Calu3 (cell line): Measurements from ENCODE around the gene TOR1B. TPM values are rescaled to one million over a fixed set of nuclear protein-coding genes. Genes with fewer than 3 reads are reported as not detected.

Experiments
- BruUV-seq: library from RNA; stranded (reverse); fragments of 400-500 nt; replicated peaks from 2 replicates; lab custom pipeline; 2021; lab: Mats Ljungman, UMichigan
- CTCF ChIA-PET: fragments of 300-600 bp; sonication (Branson Sonifier 250); formaldehyde crosslinking; loops from one replicate; lab custom pipeline; 2022; ENCODE audit warnings: antibody characterized with exemption; lab: Charles Lee
- DNase-seq: peaks from one replicate; pipeline ENCODE4 v3.0.0; 2022
- H3K27ac Mint-ChIP-seq: one replicate; pipeline ENCODE4 v1.8.0; 2022; ENCODE audit warnings: mixed read lengths; ENCODE audit not compliant: unreplicated experiment
- H3K27me3 Mint-ChIP-seq: one replicate; pipeline ENCODE4 v1.8.0; 2022; ENCODE audit warnings: mixed read lengths; ENCODE audit not compliant: unreplicated experiment
- H3K36me3 Mint-ChIP-seq: one replicate; pipeline ENCODE4 v1.8.0; 2022; ENCODE audit warnings: mild to moderate bottlenecking, moderate library complexity, mixed read lengths; ENCODE audit not compliant: insufficient read depth, unreplicated experiment
- H3K4me1 Mint-ChIP-seq: one replicate; pipeline ENCODE4 v1.8.0; 2022; ENCODE audit warnings: mild to moderate bottlenecking, low read depth, mixed read lengths; ENCODE audit not compliant: unreplicated experiment
- H3K4me3 Mint-ChIP-seq: one replicate; pipeline ENCODE4 v1.8.0; 2022; ENCODE audit warnings: mild to moderate bottlenecking, low read depth, moderate library complexity, mixed read lengths; ENCODE audit not compliant: unreplicated experiment
- H3K9me3 Mint-ChIP-seq: one replicate; pipeline ENCODE4 v1.8.0; 2022; ENCODE audit warnings: low read depth, mixed read lengths; ENCODE audit not compliant: unreplicated experiment
- CTCF ChIP-seq: fragments of 200-600 bp; IDR thresholded peaks from one replicate; pipeline ENCODE4 v1.8.0; 2022; ENCODE audit warnings: antibody characterized with exemption; ENCODE audit not compliant: unreplicated experiment
- intact Hi-C: fragments of 100-400 bp; cut with micrococcal nuclease; formaldehyde crosslinking; loops from one replicate; pipeline ENCODE4 v1.10.0; 2022; ENCODE audit not compliant: unreplicated experiment
- total RNA-seq: library from RNA; stranded (reverse); gene quantifications from 2 replicates; pipeline ENCODE4 v1.2.3, GENCODE V29; 2022

TOR1B gene
- total RNA-seq, 1 experiment from 2014 or later: 20.9 TPM

- CTCF ChIA-PET: no interaction called here
- H3K36me3 Mint-ChIP-seq: no peaks in the 10 kb centered on the region
- H3K4me3 Mint-ChIP-seq: no peak overlapping the region
- DNase-seq: no peak
- no peaks in the 10 kb centered on the region for H3K27me3 Mint-ChIP-seq
- H3K9me3 Mint-ChIP-seq: no peaks in the 10 kb centered on the region
- H3K27ac Mint-ChIP-seq: no peak overlapping the region
- no TSS peak for BruUV-seq
- TF ChIP-seq CTCF: no peak
- intact Hi-C loops: no loop called here
- no peaks in the 10 kb centered on the region for H3K4me1 Mint-ChIP-seq
These were observed 48.8 kb downstream of the TOR1B start for GRCh38 chr9:129851821-129852220.

GRCh38 chr9:129852579-129852978 is 49.6 kb downstream of the TOR1B start:
- no peak for DNase-seq
- intact Hi-C loops: no loop called here

GRCh38 chr9:129853614-129854013 is 50.6 kb downstream of the TOR1B start:
- Mint-ChIP-seq H3K27ac (no peak overlapping the region), H3K27me3 (no peaks in the 10 kb centered on the region), H3K4me1 (no peaks in the 10 kb centered on the region), H3K36me3 (no peaks in the 10 kb centered on the region), H3K4me3 (no peak overlapping the region), H3K9me3 (no peaks in the 10 kb centered on the region)
- CTCF ChIA-PET: no interaction called here
- intact Hi-C loops: no loop called here
- BruUV-seq: no TSS peak
- no peak for DNase-seq
- no peak for TF ChIP-seq CTCF

More at GRCh38 chr9:129852579-129852978, 49.6 kb downstream of the TOR1B start:
- Mint-ChIP-seq H3K9me3 (no peaks in the 10 kb centered on the region), H3K27ac (no peak overlapping the region), H3K27me3 (no peaks in the 10 kb centered on the region), H3K4me1 (no peaks in the 10 kb centered on the region), H3K36me3 (no peaks in the 10 kb centered on the region), H3K4me3 (no peak overlapping the region)
- BruUV-seq: no TSS peak
- TF ChIP-seq CTCF: no peak
- CTCF ChIA-PET: no interaction called here

DNA sequence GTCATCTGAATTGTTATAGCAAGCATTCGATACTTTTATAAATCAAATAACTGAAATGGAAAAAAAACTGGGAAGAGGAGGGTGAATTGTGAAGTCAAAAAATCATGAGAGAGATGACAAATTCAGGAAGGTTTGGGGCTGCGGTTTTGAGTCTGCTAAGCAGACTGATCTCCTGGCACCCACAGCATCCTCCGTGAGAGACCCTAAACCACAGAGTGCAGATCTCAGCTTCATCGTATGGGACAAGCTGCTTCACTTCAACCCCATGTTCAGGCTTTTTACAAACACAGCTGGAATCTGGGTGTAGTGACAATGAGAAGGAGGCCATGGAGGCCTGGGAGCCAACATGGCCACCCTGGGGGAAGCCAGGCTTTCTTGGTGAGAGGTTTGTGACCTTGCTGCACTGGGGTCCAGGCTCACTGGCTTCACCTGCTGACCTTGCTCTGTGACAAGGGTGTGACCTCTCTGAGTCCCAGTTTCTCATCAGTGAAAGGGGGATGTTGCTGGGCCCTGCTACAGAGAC is 51.7 kb downstream of the TOR1B start:
- Mint-ChIP-seq H3K27ac (no peak overlapping the region), H3K36me3 (no peaks in the 10 kb centered on the region), H3K4me3 (no peak overlapping the region), H3K27me3 (no peaks in the 10 kb centered on the region), H3K9me3 (no peaks in the 10 kb centered on the region), H3K4me1 (no peaks in the 10 kb centered on the region)
- TF ChIP-seq CTCF: no peak
- intact Hi-C loops: no loop called here
- no peak for DNase-seq
- CTCF ChIA-PET: no interaction called here
- BruUV-seq: no TSS peak
